Lung (tissue), 12 donors: ENCODE results near the gene REC8. TPM values are rescaled to one million over a fixed set of nuclear protein-coding genes. Genes with fewer than 3 reads are reported as not detected.

Experiments used
- ATAC-seq: fragments of 200-7000 bp; cut with Tn5 transposase; one replicate; pipeline ENCODE4 v1.9.1; 2020; ENCODE audit warnings: moderate number of reproducible peaks; ENCODE audit not compliant: insufficient read depth, low FRiP score
- DNase-seq, 3 donors: peaks; one replicate each; pipeline ENCODE4 v3.0.0-alpha.2; 2013 to 2017
- H3K27ac ChIP-seq, 2 donors: one replicate each; pipeline ENCODE4 v1.5.1; 2013; ENCODE audit warnings: mild to moderate bottlenecking in 2 of 2, moderate library complexity in 2 of 2, control low read depth in 1 of 2, inconsistent platforms in 1 of 2, low read depth in 1 of 2, low read length in 1 of 2
- H3K27me3 ChIP-seq, 3 donors: one replicate each; pipeline ENCODE4 v1.5.1; 2013; ENCODE audit warnings: low read length in 2 of 3; ENCODE audit not compliant: control insufficient read depth in 3 of 3, insufficient read depth in 3 of 3
- H3K36me3 ChIP-seq, 4 donors: one replicate each; pipeline ENCODE4 v1.5.1; 2013; ENCODE audit warnings: low read length in 4 of 4, mild to moderate bottlenecking in 1 of 4, moderate library complexity in 1 of 4; ENCODE audit not compliant: control insufficient read depth in 4 of 4, insufficient read depth in 4 of 4
- H3K4me1 ChIP-seq, 5 donors: one replicate each; pipeline ENCODE4 v1.5.1; 2013; ENCODE audit warnings: low read length in 5 of 5, mild to moderate bottlenecking in 2 of 5, moderate library complexity in 1 of 5; ENCODE audit not compliant: control insufficient read depth in 5 of 5, insufficient read depth in 5 of 5
- H3K4me3 ChIP-seq: one replicate; pipeline ENCODE4 v1.5.1; 2013; ENCODE audit warnings: mild to moderate bottlenecking, control low read depth, moderate library complexity
- H3K9ac ChIP-seq, 2 donors: one replicate each; pipeline ENCODE4 v1.5.1; 2013; ENCODE audit warnings: low read length in 2 of 2, control low read depth in 1 of 2; ENCODE audit not compliant: insufficient read depth in 1 of 2
- H3K9me3 ChIP-seq, 4 donors: one replicate each; pipeline ENCODE4 v1.5.1; 2013; ENCODE audit warnings: low read length in 3 of 4, mild to moderate bottlenecking in 1 of 4, moderate library complexity in 1 of 4; ENCODE audit not compliant: control insufficient read depth in 4 of 4, insufficient read depth in 3 of 4
- WGBS, 2 donors: extraction: QIAGEN DNeasy Blood & Tissue Kit; methylation state at CpG; one replicate each; pipeline ENCODE4 v1.1.7; 2013; 5-methylcytosine and 5-hydroxymethylcytosine counted together
- polyA plus RNA-seq, 2 donors: library from polyadenylated mRNA; stranded (reverse); fragments of 200-250 nt; gene quantifications; one replicate each; pipeline ENCODE4 v1.2.1, GENCODE V29; 2013
- total RNA-seq, 2 donors: library from RNA; depleted of rRNA in 1 of 2; stranded (reverse); fragments of >200 nt in 1 of 2; gene quantifications; one replicate each; pipeline ENCODE4 v1.2.1, GENCODE V29; 2014 to 2021
- TF ChIP-seq, protein P1 (sequence below): IDR thresholded peaks from 2 replicates; pipeline ENCODE4 v1.5.1; 2012; ENCODE audit warnings: mild to moderate bottlenecking; ENCODE audit errors: control extremely low read depth, extremely low read depth
- donor health status: control.
- donor health status: control.
- donor health status: Bipolar disorder and iron deficiency.
- donor health status: healthy.
- donor health status: DM: yes; HTN: yes; CAD: no.

Gene REC8
- total and polyA plus RNA-seq, 4 donors: 13.3 to 48.1 (median 29.5) TPM

DNA sequence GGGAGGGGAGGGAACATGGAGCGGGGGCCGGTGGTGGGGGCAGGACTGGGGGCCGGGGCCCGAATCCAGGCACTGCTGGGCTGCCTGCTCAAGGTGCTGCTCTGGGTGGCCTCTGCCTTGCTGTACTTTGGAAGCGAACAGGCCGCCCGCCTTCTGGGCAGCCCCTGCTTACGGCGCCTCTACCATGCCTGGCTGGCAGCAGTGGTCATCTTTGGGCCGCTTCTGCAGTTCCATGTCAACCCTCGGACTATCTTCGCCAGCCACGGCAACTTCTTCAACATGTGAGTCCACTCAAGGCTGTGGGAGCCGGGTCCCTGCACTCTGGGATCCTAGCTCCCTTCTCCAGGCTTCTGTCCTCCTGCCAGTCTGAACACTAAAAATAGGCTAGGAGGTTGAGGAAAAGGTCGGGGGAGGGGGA lies 40.3 kb upstream of the REC8 start:
- ATAC-seq: no peak
- Histone ChIP-seq H3K4me1 (peaks cover 0 to 11% (median 4%) of the 10 kb centered on the region in 5 donors), H3K36me3 (no peaks in the 10 kb centered on the region), H3K4me3 (no peak overlapping the region), H3K9me3 (no peaks in the 10 kb centered on the region), H3K9ac (no peak overlapping the region), H3K27me3 (no peaks in the 10 kb centered on the region), H3K27ac (peak overlapping the region; percentile 81 to 93)
- TF ChIP-seq, protein P1, sequence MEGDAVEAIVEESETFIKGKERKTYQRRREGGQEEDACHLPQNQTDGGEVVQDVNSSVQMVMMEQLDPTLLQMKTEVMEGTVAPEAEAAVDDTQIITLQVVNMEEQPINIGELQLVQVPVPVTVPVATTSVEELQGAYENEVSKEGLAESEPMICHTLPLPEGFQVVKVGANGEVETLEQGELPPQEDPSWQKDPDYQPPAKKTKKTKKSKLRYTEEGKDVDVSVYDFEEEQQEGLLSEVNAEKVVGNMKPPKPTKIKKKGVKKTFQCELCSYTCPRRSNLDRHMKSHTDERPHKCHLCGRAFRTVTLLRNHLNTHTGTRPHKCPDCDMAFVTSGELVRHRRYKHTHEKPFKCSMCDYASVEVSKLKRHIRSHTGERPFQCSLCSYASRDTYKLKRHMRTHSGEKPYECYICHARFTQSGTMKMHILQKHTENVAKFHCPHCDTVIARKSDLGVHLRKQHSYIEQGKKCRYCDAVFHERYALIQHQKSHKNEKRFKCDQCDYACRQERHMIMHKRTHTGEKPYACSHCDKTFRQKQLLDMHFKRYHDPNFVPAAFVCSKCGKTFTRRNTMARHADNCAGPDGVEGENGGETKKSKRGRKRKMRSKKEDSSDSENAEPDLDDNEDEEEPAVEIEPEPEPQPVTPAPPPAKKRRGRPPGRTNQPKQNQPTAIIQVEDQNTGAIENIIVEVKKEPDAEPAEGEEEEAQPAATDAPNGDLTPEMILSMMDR: no peak
- no peak for DNase-seq
- WGBS, 2 donors: 83 to 92% methylated on average over 15 of the region's 15 CpGs

DNA sequence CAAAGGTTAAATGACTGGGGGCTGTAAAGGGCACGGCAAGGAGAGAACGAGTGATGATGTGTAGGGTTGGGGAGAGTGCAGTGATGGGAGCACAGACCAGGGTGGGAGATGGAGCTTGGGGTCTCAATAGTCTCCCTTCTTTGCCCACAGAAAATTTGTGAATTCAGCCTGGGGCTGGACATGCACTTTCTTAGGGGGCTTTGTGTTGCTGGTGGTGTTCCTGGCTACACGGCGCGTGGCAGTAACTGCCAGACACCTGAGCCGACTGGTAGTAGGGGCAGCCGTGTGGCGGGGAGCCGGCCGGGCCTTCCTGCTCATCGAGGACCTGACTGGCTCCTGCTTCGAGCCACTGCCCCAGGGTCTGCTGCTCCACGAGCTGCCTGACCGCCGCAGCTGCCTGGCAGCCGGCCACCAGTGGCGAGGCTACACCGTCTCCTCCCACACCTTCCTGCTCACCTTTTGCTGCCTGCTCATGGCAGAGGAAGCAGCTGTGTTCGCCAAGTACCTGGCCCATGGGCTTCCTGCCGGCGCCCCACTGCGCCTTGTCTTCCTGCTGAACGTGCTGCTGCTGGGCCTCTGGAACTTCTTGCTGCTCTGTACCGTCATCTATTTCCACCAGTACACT lies 39.7 kb upstream of the REC8 start:
- TF ChIP-seq, protein P1: no peak
- no peak overlapping the region for H3K9ac ChIP-seq
- H3K27ac ChIP-seq: peak overlapping the region in 1 of 2 donors; percentile 93
- WGBS, 2 donors: 61 to 76% methylated on average over 24 of the region's 24 CpGs
- peaks cover 0 to under 1% (median 0%) of the 10 kb centered on the region in 4 donors for H3K36me3 ChIP-seq
- peaks cover 0 to 17% (median 7%) of the 10 kb centered on the region in 5 donors for H3K4me1 ChIP-seq
- DNase-seq (no peak), ATAC-seq (no peak)
- H3K4me3 ChIP-seq: no peak overlapping the region
- no peaks in the 10 kb centered on the region for H3K27me3 ChIP-seq
- H3K9me3 ChIP-seq: no peaks in the 10 kb centered on the region

DNA sequence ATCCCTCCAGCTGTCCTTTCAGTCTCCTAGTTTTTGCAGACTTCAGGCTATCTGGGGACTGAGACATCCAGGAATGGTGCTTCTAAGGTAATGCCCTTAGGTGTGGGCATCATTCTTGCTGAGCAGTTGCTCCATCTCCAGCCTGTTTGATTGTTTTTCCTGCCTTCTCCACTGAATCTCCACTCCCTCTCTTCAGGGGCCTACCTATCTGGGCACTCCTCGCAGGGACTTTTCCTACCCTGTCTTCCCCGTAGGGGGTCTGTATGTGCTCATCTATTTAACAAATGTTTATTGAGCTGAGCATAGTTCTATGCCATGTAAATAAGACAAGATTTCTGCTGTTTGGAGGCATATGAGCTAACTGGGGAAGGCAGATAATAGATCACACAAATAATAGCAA lies 38.9 kb upstream of the REC8 start:
- ATAC-seq: no peak
- peak overlapping the region in 1 of 2 donors; percentile 93 for H3K27ac ChIP-seq
- H3K9me3 ChIP-seq: no peaks in the 10 kb centered on the region
- DNase-seq: no peak
- H3K9ac ChIP-seq: no peak overlapping the region
- peaks cover 0 to 18% (median 7%) of the 10 kb centered on the region in 5 donors for H3K4me1 ChIP-seq
- TF ChIP-seq, protein P1: no peak
- 93 to 95% methylated on average over 2 of the region's 2 CpGs for WGBS, 2 donors
- peaks cover 0 to 8% (median 5%) of the 10 kb centered on the region in 4 donors for H3K36me3 ChIP-seq
- H3K27me3 ChIP-seq: no peaks in the 10 kb centered on the region
- H3K4me3 ChIP-seq: no peak overlapping the region
